ENCODE data around the gene ACTR2.
"Not testable (repeated sequence)": the region's sequence is repeated elsewhere in the genome, so short reads cannot be mapped to it uniquely, and the experiment has no call there.

ACTR2 gene

GRCh38 chr2:65252640-65253039 is 25.0 kb downstream of the ACTR2 start:
- in situ Hi-C loops (cut with MboI; ENCODE audit: low sequenced_read_pairs): no loop called here
- H3K36me3 ChIP-seq (replicated peaks): peaks cover 36% of the 10 kb centered on the region

GRCh38 chr2:65255356-65255755 is 27.7 kb downstream of the ACTR2 start:
- peaks cover 15% of the 10 kb centered on the region for H3K4me1 ChIP-seq
- H3K27me3 ChIP-seq (ENCODE audit: low read depth): no peaks in the 10 kb centered on the region
- peaks cover 31% of the 10 kb centered on the region for H3K36me3 ChIP-seq (replicated peaks)
- H3K9me3 ChIP-seq: no peaks in the 10 kb centered on the region
- H3K4me3 ChIP-seq: no peak overlapping the region
- in situ Hi-C loops (cut with MboI; ENCODE audit: low sequenced_read_pairs): no loop called here
- no peak for DNase-seq (ENCODE audit: low spot score in 2 of 2)

More at GRCh38 chr2:65252640-65253039, 25.0 kb downstream of the ACTR2 start:
- H3K4me1 ChIP-seq: peaks cover 15% of the 10 kb centered on the region
- no peaks in the 10 kb centered on the region for H3K9me3 ChIP-seq
- H3K27me3 ChIP-seq (ENCODE audit: low read depth): no peaks in the 10 kb centered on the region
- no peak overlapping the region for H3K4me3 ChIP-seq
- no peak for DNase-seq (ENCODE audit: low spot score in 2 of 2)

GRCh38 chr2:65256054-65256453 is 28.4 kb downstream of the ACTR2 start:
- Histone ChIP-seq H3K4me3 (no peak overlapping the region), H3K36me3 (replicated peaks) (peaks cover 28% of the 10 kb centered on the region), H3K4me1 (peaks cover 15% of the 10 kb centered on the region), H3K27me3 (ENCODE audit: low read depth) (no peaks in the 10 kb centered on the region), H3K9me3 (no peaks in the 10 kb centered on the region)
- in situ Hi-C loops (cut with MboI; ENCODE audit: low sequenced_read_pairs): no loop called here
- peak in 1 of 2 experiments; percentile 27 for DNase-seq (ENCODE audit: low spot score in 2 of 2)

- Histone ChIP-seq H3K4me1 (peaks cover 15% of the 10 kb centered on the region), H3K36me3 (replicated peaks) (peaks cover 23% of the 10 kb centered on the region)
- in situ Hi-C loops (cut with MboI; ENCODE audit: low sequenced_read_pairs); H3K27me3 ChIP-seq (ENCODE audit: low read depth); DNase-seq (ENCODE audit: low spot score in 2 of 2); H3K4me3 ChIP-seq; H3K9me3 ChIP-seq: not testable (repeated sequence)
Observed at GRCh38 chr2:65257866-65258265, 30.2 kb downstream of the ACTR2 start.

GRCh38 chr2:65261676-65262075 is 34.0 kb downstream of the ACTR2 start:
- Histone ChIP-seq H3K9me3 (no peaks in the 10 kb centered on the region), H3K4me1 (no peaks in the 10 kb centered on the region), H3K4me3 (no peak overlapping the region), H3K27me3 (ENCODE audit: low read depth) (no peaks in the 10 kb centered on the region), H3K36me3 (replicated peaks) (peaks cover 25% of the 10 kb centered on the region)
- in situ Hi-C loops (cut with MboI; ENCODE audit: low sequenced_read_pairs): no loop called here
- no peak for DNase-seq (ENCODE audit: low spot score in 2 of 2)

- no peaks in the 10 kb centered on the region for H3K4me1 ChIP-seq
- H3K36me3 ChIP-seq (replicated peaks): peaks cover 34% of the 10 kb centered on the region
- H3K9me3 ChIP-seq: no peaks in the 10 kb centered on the region
Observed at GRCh38 chr2:65263262-65263661, 35.6 kb downstream of the ACTR2 start.

GRCh38 chr2:65263986-65264385 is 36.4 kb downstream of the ACTR2 start:
- no peak overlapping the region for H3K4me3 ChIP-seq
- peaks cover 34% of the 10 kb centered on the region for H3K36me3 ChIP-seq (replicated peaks)
- in situ Hi-C loops (cut with MboI; ENCODE audit: low sequenced_read_pairs): no loop called here
- DNase-seq (ENCODE audit: low spot score in 2 of 2): no peak
- no peaks in the 10 kb centered on the region for H3K4me1 ChIP-seq
- H3K9me3 ChIP-seq: no peaks in the 10 kb centered on the region
- H3K27me3 ChIP-seq (ENCODE audit: low read depth): no peaks in the 10 kb centered on the region

More at GRCh38 chr2:65263262-65263661, 35.6 kb downstream of the ACTR2 start:
- no peak for DNase-seq (ENCODE audit: low spot score in 2 of 2)
- in situ Hi-C loops (cut with MboI; ENCODE audit: low sequenced_read_pairs): no loop called here
- Histone ChIP-seq H3K27me3 (ENCODE audit: low read depth) (no peaks in the 10 kb centered on the region), H3K4me3 (no peak overlapping the region)

- no peaks in the 10 kb centered on the region for H3K4me1 ChIP-seq
- H3K36me3 ChIP-seq (replicated peaks): peaks cover 34% of the 10 kb centered on the region
- H3K27me3 ChIP-seq (ENCODE audit: low read depth): no peaks in the 10 kb centered on the region
- no peak overlapping the region for H3K4me3 ChIP-seq
- H3K9me3 ChIP-seq: no peaks in the 10 kb centered on the region
- DNase-seq (ENCODE audit: low spot score in 2 of 2): peak; percentile 55 to 60
- in situ Hi-C loops (cut with MboI; ENCODE audit: low sequenced_read_pairs): loop anchor here (5.0 kb wide), 1 partner anchor 282 kb away; no protein-coding TSS in a partner anchor
Observed at GRCh38 chr2:65264821-65265670, 37.4 kb downstream of the ACTR2 start.

- H3K4me3 ChIP-seq: no peak overlapping the region
- no peak for DNase-seq (ENCODE audit: low spot score in 2 of 2)
- H3K36me3 ChIP-seq (replicated peaks): peaks cover 34% of the 10 kb centered on the region
- H3K9me3 ChIP-seq: no peaks in the 10 kb centered on the region
- no peaks in the 10 kb centered on the region for H3K27me3 ChIP-seq (ENCODE audit: low read depth)
- in situ Hi-C loops (cut with MboI; ENCODE audit: low sequenced_read_pairs): loop anchor here (5.0 kb wide), 1 partner anchor 282 kb away; no protein-coding TSS in a partner anchor
- no peaks in the 10 kb centered on the region for H3K4me1 ChIP-seq
Observed at GRCh38 chr2:65265671-65266045, 38.0 kb downstream of the ACTR2 start.

- Histone ChIP-seq H3K27me3 (ENCODE audit: low read depth) (no peaks in the 10 kb centered on the region), H3K36me3 (replicated peaks) (peaks cover 39% of the 10 kb centered on the region), H3K4me3 (no peak overlapping the region), H3K9me3 (no peaks in the 10 kb centered on the region), H3K4me1 (no peaks in the 10 kb centered on the region)
- no peak for DNase-seq (ENCODE audit: low spot score in 2 of 2)
- in situ Hi-C loops (cut with MboI; ENCODE audit: low sequenced_read_pairs): loop anchor here (5.0 kb wide), 1 partner anchor 280 kb away; no protein-coding TSS in a partner anchor
Observed at GRCh38 chr2:65267008-65267407, 39.4 kb downstream of the ACTR2 start.

GRCh38 chr2:65268957-65269356 is 41.3 kb downstream of the ACTR2 start:
- in situ Hi-C loops (cut with MboI; ENCODE audit: low sequenced_read_pairs): loop anchor here (5.0 kb wide), 1 partner anchor 278 kb away; no protein-coding TSS in a partner anchor
- Histone ChIP-seq H3K36me3 (replicated peaks) (peaks cover 45% of the 10 kb centered on the region), H3K4me3 (no peak overlapping the region), H3K27me3 (ENCODE audit: low read depth) (no peaks in the 10 kb centered on the region), H3K4me1 (no peaks in the 10 kb centered on the region), H3K9me3 (no peaks in the 10 kb centered on the region)
- DNase-seq (ENCODE audit: low spot score in 2 of 2): no peak

- H3K36me3 ChIP-seq (replicated peaks): peaks cover 17% of the 10 kb centered on the region; the same call in 1 of the 2 replicates
- in situ Hi-C loops (cut with MboI; ENCODE audit: low sequenced_read_pairs): no loop called here
- H3K4me3 ChIP-seq: no peak overlapping the region
- H3K27me3 ChIP-seq (ENCODE audit: low read depth): no peaks in the 10 kb centered on the region
- peaks cover 18% of the 10 kb centered on the region for H3K4me1 ChIP-seq
- DNase-seq (ENCODE audit: low spot score in 2 of 2): no peak
- no peaks in the 10 kb centered on the region for H3K9me3 ChIP-seq
Observed at GRCh38 chr2:65273344-65273743, 45.7 kb downstream of the ACTR2 start.

- Histone ChIP-seq H3K4me3 (no peak overlapping the region), H3K36me3 (replicated peaks) (peaks cover 17% of the 10 kb centered on the region; the same call in 1 of the 2 replicates), H3K27me3 (ENCODE audit: low read depth) (no peaks in the 10 kb centered on the region), H3K4me1 (peaks cover 18% of the 10 kb centered on the region), H3K9me3 (no peaks in the 10 kb centered on the region)
- in situ Hi-C loops (cut with MboI; ENCODE audit: low sequenced_read_pairs): no loop called here
- peak; percentile 44 to 85 for DNase-seq (ENCODE audit: low spot score in 2 of 2)
Observed at GRCh38 chr2:65275141-65275915, 47.7 kb downstream of the ACTR2 start.

GRCh38 chr2:65276609-65277008 is 49.0 kb downstream of the ACTR2 start:
- H3K4me1 ChIP-seq: peaks cover 18% of the 10 kb centered on the region
- no peaks in the 10 kb centered on the region for H3K27me3 ChIP-seq (ENCODE audit: low read depth)
- in situ Hi-C loops (cut with MboI; ENCODE audit: low sequenced_read_pairs): no loop called here
- peaks cover 11% of the 10 kb centered on the region; the same call in 1 of the 2 replicates for H3K36me3 ChIP-seq (replicated peaks)
- no peak for DNase-seq (ENCODE audit: low spot score in 2 of 2)
- H3K4me3 ChIP-seq: no peak overlapping the region
- no peaks in the 10 kb centered on the region for H3K9me3 ChIP-seq
